ENCODE results near the gene RHOJ. TPM values are rescaled to one million over a fixed set of nuclear protein-coding genes. Genes with fewer than 3 reads are reported as not detected.

The RHOJ gene
- total RNA-seq, 2 experiments from 2014 or later = not detected

GRCh38 chr14:63186453-63186852 is 17.8 kb upstream of the RHOJ start:
- POLR2A ChIA-PET = no interaction called here
- Mint-ChIP-seq H3K36me3 (ENCODE audit: low read depth) (no peaks in the 10 kb centered on the region), H3K9me3 (ENCODE audit: insufficient read depth) (no peaks in the 10 kb centered on the region), H3K4me3 (no peak overlapping the region), H3K27ac (no peak overlapping the region), H3K27me3 (ENCODE audit: low read depth) (no peaks in the 10 kb centered on the region), H3K4me1 (ENCODE audit: low read depth) (no peaks in the 10 kb centered on the region)
- CTCF ChIA-PET = no interaction called here
- no peak for DNase-seq
- ATAC-seq = no peak

- no peak overlapping the region for H3K27ac Mint-ChIP-seq
- H3K9me3 Mint-ChIP-seq (ENCODE audit: insufficient read depth) = no peaks in the 10 kb centered on the region
- ChIA-PET CTCF (no interaction called here), POLR2A (no interaction called here)
- H3K27me3 Mint-ChIP-seq (ENCODE audit: low read depth) = no peaks in the 10 kb centered on the region
- no peak for ATAC-seq
- H3K4me1 Mint-ChIP-seq (ENCODE audit: low read depth) = no peaks in the 10 kb centered on the region
- DNase-seq = no peak
- H3K36me3 Mint-ChIP-seq (ENCODE audit: low read depth) = no peaks in the 10 kb centered on the region
- no peak overlapping the region for H3K4me3 Mint-ChIP-seq
Observed at GRCh38 chr14:63191211-63191610, 13.0 kb upstream of the RHOJ start.

- H3K4me1 Mint-ChIP-seq (ENCODE audit: low read depth) = no peaks in the 10 kb centered on the region
- no peaks in the 10 kb centered on the region for H3K27me3 Mint-ChIP-seq (ENCODE audit: low read depth)
- H3K27ac Mint-ChIP-seq = no peak overlapping the region
- ChIA-PET POLR2A (no interaction called here), CTCF (no interaction called here)
- H3K4me3 Mint-ChIP-seq = no peak overlapping the region
- no peaks in the 10 kb centered on the region for H3K9me3 Mint-ChIP-seq (ENCODE audit: insufficient read depth)
- ATAC-seq = no peak
- H3K36me3 Mint-ChIP-seq (ENCODE audit: low read depth) = no peaks in the 10 kb centered on the region
- no peak for DNase-seq
Observed at GRCh38 chr14:63192085-63192484, 12.2 kb upstream of the RHOJ start.

DNA sequence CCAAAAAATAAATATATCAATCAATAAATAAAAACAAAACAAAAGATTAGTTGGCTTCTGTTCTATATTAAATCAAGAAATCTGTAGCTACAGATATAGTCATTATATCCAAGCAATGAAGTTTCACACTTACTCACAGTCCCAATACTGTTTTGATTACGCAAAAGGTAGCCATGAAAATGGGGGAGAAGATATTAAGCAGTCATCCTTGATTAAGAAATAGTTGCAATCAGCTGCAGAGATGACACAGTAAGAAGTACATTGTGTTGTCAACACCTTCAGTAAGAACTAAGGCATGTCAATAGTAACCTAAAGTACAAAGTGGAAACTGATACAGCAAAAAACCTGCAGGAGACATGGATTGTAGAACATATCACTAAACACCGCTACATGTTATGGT is 11.0 kb upstream of the RHOJ start:
- POLR2A ChIA-PET = no interaction called here
- no peak overlapping the region for H3K27ac Mint-ChIP-seq
- H3K9me3 Mint-ChIP-seq (ENCODE audit: insufficient read depth) = no peaks in the 10 kb centered on the region
- H3K4me3 Mint-ChIP-seq = no peak overlapping the region
- DNase-seq (no peak), ATAC-seq (no peak)
- no peaks in the 10 kb centered on the region for H3K4me1 Mint-ChIP-seq (ENCODE audit: low read depth)
- CTCF ChIA-PET = no interaction called here
- no peaks in the 10 kb centered on the region for H3K27me3 Mint-ChIP-seq (ENCODE audit: low read depth)
- H3K36me3 Mint-ChIP-seq (ENCODE audit: low read depth) = no peaks in the 10 kb centered on the region

DNA sequence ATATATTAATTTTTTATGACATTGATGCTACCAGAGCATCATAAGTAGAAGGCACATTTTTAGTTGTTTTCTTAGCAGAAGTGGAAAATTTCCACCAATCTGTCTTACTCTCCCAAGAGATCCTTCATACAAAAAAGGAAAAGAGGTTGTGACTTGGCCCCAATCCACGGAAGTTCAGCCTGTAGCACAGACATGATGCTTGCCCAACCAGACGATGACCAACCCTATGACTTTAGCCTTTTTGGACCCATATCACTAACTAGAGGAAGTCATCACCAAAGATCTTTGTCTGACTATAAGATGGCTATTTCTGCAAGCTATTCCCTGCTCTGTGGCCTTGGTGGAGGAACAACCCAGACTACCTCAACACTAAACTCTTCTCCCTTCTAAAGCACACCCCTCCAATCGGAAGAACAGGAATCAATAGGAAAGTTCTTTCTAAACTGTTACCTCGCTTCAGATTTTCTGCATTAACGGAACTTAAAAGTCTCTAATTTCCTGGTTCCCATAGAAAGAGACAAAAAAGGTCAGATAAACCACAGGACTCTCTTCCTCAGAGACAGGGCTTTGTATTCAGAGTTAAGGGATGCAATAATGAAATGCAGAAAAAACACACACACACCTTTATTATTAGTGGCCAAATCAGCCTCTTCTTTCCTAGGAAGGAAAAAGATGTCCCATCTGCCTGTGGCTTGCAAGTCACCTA is 4.1 kb upstream of the RHOJ start:
- DNase-seq = no peak
- Mint-ChIP-seq H3K9me3 (ENCODE audit: insufficient read depth) (no peaks in the 10 kb centered on the region), H3K4me3 (no peak overlapping the region), H3K4me1 (ENCODE audit: low read depth) (no peaks in the 10 kb centered on the region), H3K27me3 (ENCODE audit: low read depth) (no peaks in the 10 kb centered on the region), H3K27ac (no peak overlapping the region), H3K36me3 (ENCODE audit: low read depth) (no peaks in the 10 kb centered on the region)
- POLR2A ChIA-PET = no interaction called here
- CTCF ChIA-PET = no interaction called here
- ATAC-seq = no peak

- Mint-ChIP-seq H3K27me3 (ENCODE audit: low read depth) (no peaks in the 10 kb centered on the region), H3K27ac (no peak overlapping the region), H3K36me3 (ENCODE audit: low read depth) (no peaks in the 10 kb centered on the region), H3K4me1 (ENCODE audit: low read depth) (no peaks in the 10 kb centered on the region), H3K4me3 (no peak overlapping the region), H3K9me3 (ENCODE audit: insufficient read depth) (no peaks in the 10 kb centered on the region)
- POLR2A ChIA-PET = no interaction called here
- ATAC-seq (no peak), DNase-seq (no peak)
- CTCF ChIA-PET = no interaction called here
Observed at GRCh38 chr14:63200767-63201166, 3.5 kb upstream of the RHOJ start.

- ChIA-PET POLR2A (no interaction called here), CTCF (no interaction called here)
- H3K4me3 Mint-ChIP-seq = no peak overlapping the region
- H3K27me3 Mint-ChIP-seq (ENCODE audit: low read depth) = no peaks in the 10 kb centered on the region
- H3K36me3 Mint-ChIP-seq (ENCODE audit: low read depth) = no peaks in the 10 kb centered on the region
- H3K4me1 Mint-ChIP-seq (ENCODE audit: low read depth) = no peaks in the 10 kb centered on the region
- no peak overlapping the region for H3K27ac Mint-ChIP-seq
- ATAC-seq (no peak), DNase-seq (no peak)
- H3K9me3 Mint-ChIP-seq (ENCODE audit: insufficient read depth) = no peaks in the 10 kb centered on the region
Observed at GRCh38 chr14:63203015-63203414, 1.2 kb upstream of the RHOJ start.

- Mint-ChIP-seq H3K27ac (no peak overlapping the region), H3K36me3 (ENCODE audit: low read depth) (no peaks in the 10 kb centered on the region), H3K4me3 (no peak overlapping the region), H3K4me1 (ENCODE audit: low read depth) (no peaks in the 10 kb centered on the region), H3K9me3 (ENCODE audit: insufficient read depth) (no peaks in the 10 kb centered on the region), H3K27me3 (ENCODE audit: low read depth) (no peaks in the 10 kb centered on the region)
- POLR2A ChIA-PET = no interaction called here
- CTCF ChIA-PET = no interaction called here
- no peak for DNase-seq
- no peak for ATAC-seq
Observed at GRCh38 chr14:63203618-63204406, 431 bp upstream of the RHOJ start.

DNA sequence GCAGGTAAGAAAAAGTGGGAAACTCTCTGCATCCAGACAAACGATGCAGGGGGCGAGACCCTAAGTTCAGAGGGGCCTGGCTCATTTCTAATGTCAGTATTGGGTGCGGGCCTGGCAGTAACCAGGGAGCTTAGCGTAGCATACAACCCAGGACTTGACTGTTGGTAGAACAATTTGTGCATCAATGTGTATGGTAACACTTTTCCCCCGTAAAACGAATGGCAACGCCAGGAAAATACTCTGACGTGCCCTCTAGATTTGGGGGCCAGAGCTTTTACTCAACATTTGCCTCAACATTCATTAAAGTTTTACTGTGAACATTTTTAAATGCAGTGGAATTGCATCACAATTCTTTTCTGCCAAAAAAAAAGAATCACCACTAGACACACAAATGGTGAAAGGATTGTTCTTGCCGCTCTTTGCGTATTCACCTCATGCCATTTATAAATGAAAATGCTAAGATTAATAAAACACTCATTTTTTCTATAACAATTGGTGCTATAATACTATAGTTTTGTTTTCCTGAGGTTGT is 867 bp downstream of the RHOJ start:
- Mint-ChIP-seq H3K4me1 (ENCODE audit: low read depth) (no peaks in the 10 kb centered on the region), H3K27ac (no peak overlapping the region), H3K4me3 (no peak overlapping the region), H3K36me3 (ENCODE audit: low read depth) (no peaks in the 10 kb centered on the region), H3K27me3 (ENCODE audit: low read depth) (no peaks in the 10 kb centered on the region), H3K9me3 (ENCODE audit: insufficient read depth) (no peaks in the 10 kb centered on the region)
- POLR2A ChIA-PET = no interaction called here
- DNase-seq (no peak), ATAC-seq (no peak)
- CTCF ChIA-PET = no interaction called here

GRCh38 chr14:63205866-63206265 is 1.6 kb downstream of the RHOJ start:
- CTCF ChIA-PET = no interaction called here
- H3K9me3 Mint-ChIP-seq (ENCODE audit: insufficient read depth) = no peaks in the 10 kb centered on the region

GRCh38 chr14:63209160-63209559 is 4.9 kb downstream of the RHOJ start:
- no peak for DNase-seq
- Mint-ChIP-seq H3K9me3 (ENCODE audit: insufficient read depth) (no peaks in the 10 kb centered on the region), H3K27ac (no peak overlapping the region), H3K27me3 (ENCODE audit: low read depth) (peaks cover 6% of the 10 kb centered on the region), H3K4me1 (ENCODE audit: low read depth) (no peaks in the 10 kb centered on the region), H3K4me3 (no peak overlapping the region), H3K36me3 (ENCODE audit: low read depth) (no peaks in the 10 kb centered on the region)
- ATAC-seq = no peak
- ChIA-PET POLR2A (no interaction called here), CTCF (no interaction called here)

More at GRCh38 chr14:63205866-63206265, 1.6 kb downstream of the RHOJ start:
- no peaks in the 10 kb centered on the region for H3K4me1 Mint-ChIP-seq (ENCODE audit: low read depth)
- H3K4me3 Mint-ChIP-seq = no peak overlapping the region
- H3K36me3 Mint-ChIP-seq (ENCODE audit: low read depth) = no peaks in the 10 kb centered on the region
- no peak overlapping the region for H3K27ac Mint-ChIP-seq
- ATAC-seq = no peak
- peaks cover 4% of the 10 kb centered on the region for H3K27me3 Mint-ChIP-seq (ENCODE audit: low read depth)
- POLR2A ChIA-PET = no interaction called here
- DNase-seq = no peak

- no peaks in the 10 kb centered on the region for H3K36me3 Mint-ChIP-seq (ENCODE audit: low read depth)
- ChIA-PET CTCF (no interaction called here), POLR2A (no interaction called here)
- H3K9me3 Mint-ChIP-seq (ENCODE audit: insufficient read depth) = no peaks in the 10 kb centered on the region
- no peak overlapping the region for H3K27ac Mint-ChIP-seq
- DNase-seq (no peak), ATAC-seq (no peak)
- H3K4me1 Mint-ChIP-seq (ENCODE audit: low read depth) = no peaks in the 10 kb centered on the region
- no peak overlapping the region for H3K4me3 Mint-ChIP-seq
- H3K27me3 Mint-ChIP-seq (ENCODE audit: low read depth) = peaks cover 9% of the 10 kb centered on the region
Observed at GRCh38 chr14:63210812-63211211, 6.6 kb downstream of the RHOJ start.

Measured in activated CD8-positive, alpha-beta T cell treated with anti-CD3 and anti-CD28 coated beads, Interleukin-2, amount 10 ng/mL, durations not matched to agents 7 days and 5 days (primary cell).